ENCODE results near the gene FBXO41.

The FBXO41 gene

GRCh38 chr2:73260338-73260984 lies 23.8 kb downstream of the FBXO41 start:
- no peak for DNase-seq

- DNase-seq = no peak
These were observed 24.5 kb downstream of the FBXO41 start for GRCh38 chr2:73259704-73260337.

GRCh38 chr2:73259276-73259675 lies 25.0 kb downstream of the FBXO41 start:
- no peak for DNase-seq

- DNase-seq = no peak
These were observed 25.4 kb downstream of the FBXO41 start for GRCh38 chr2:73258913-73259215.

- DNase-seq = no peak
These were observed 25.9 kb downstream of the FBXO41 start for GRCh38 chr2:73258186-73258912.

- no peak for DNase-seq
These were observed 26.7 kb downstream of the FBXO41 start for GRCh38 chr2:73257425-73258125.

- DNase-seq = no peak
These were observed 27.3 kb downstream of the FBXO41 start for GRCh38 chr2:73257021-73257420.

- no peak for DNase-seq
These were observed 27.7 kb downstream of the FBXO41 start for GRCh38 chr2:73256618-73256922.

- DNase-seq = no peak
These were observed 28.2 kb downstream of the FBXO41 start for GRCh38 chr2:73255907-73256617.

GRCh38 chr2:73255007-73255644 lies 29.2 kb downstream of the FBXO41 start:
- DNase-seq = no peak

- no peak for DNase-seq
These were observed 29.8 kb downstream of the FBXO41 start for GRCh38 chr2:73254343-73255006.

GRCh38 chr2:73253901-73254300 lies 30.4 kb downstream of the FBXO41 start:
- DNase-seq = no peak

GRCh38 chr2:73253400-73253799 lies 30.9 kb downstream of the FBXO41 start:
- no peak for DNase-seq

GRCh38 chr2:73252238-73253027 lies 31.8 kb downstream of the FBXO41 start:
- no peak for DNase-seq

GRCh38 chr2:73250872-73251846 lies 33.1 kb downstream of the FBXO41 start:
- DNase-seq = no peak

GRCh38 chr2:73249636-73250035 lies 34.6 kb downstream of the FBXO41 start:
- no peak for DNase-seq

- DNase-seq = no peak
These were observed 37.4 kb downstream of the FBXO41 start for GRCh38 chr2:73246850-73247249.

GRCh38 chr2:73244580-73244979 lies 39.7 kb downstream of the FBXO41 start:
- DNase-seq = no peak

GRCh38 chr2:73243884-73244570 lies 40.3 kb downstream of the FBXO41 start:
- DNase-seq = no peak

Data from activated T-cell treated with anti-CD3 and anti-CD28 coated beads for 4 hours (primary cell).